Globus pallidus (tissue), 1 donor: Measurements from ENCODE around the gene TMEM82.

Experiments used
- DNase-seq: peaks from one replicate; pipeline ENCODE4 v3.0.0-alpha.2; 2015; ENCODE audit warnings: low spot score

TMEM82 gene

DNA sequence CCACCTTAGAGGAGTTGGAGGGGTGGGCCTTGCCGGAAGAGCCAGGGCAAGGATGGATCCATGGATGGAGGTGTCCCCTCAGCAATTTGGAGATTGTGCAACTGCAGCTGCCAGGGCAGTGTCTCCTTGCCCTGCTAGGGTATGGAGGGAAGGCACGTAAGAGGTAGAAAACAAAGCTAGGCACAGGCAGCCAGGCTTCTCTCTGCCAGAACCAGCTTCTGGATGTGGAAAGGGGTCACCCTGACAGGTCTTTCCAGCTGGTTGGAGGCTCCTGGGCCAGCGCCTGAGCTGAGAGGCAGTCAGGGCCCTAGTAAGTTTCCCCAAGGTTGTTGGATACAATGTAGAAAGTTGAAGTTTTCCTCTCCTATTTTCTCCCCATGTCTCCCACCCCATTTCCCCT lies 21.4 kb upstream of the TMEM82 start:
- DNase-seq, result no peak

DNA sequence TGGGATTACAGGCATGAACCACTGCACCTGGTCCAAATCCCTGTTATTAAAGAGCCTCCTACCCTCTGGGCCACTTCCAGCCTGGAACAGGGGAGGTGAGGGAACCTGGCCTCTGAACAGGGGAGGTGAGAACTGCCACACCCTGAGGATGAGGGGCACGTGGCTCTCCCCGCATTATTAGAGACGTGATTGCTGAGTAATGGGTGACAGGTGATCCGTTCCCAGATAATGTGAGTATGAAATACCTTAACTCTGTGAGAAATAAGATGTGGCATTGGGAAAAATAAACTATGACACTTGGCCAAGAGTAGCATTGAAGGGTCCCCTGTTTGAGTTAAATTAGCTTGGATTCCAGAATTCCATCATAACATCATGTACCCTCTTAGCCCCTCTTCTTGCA lies 19.9 kb upstream of the TMEM82 start:
- no peak for DNase-seq

DNA sequence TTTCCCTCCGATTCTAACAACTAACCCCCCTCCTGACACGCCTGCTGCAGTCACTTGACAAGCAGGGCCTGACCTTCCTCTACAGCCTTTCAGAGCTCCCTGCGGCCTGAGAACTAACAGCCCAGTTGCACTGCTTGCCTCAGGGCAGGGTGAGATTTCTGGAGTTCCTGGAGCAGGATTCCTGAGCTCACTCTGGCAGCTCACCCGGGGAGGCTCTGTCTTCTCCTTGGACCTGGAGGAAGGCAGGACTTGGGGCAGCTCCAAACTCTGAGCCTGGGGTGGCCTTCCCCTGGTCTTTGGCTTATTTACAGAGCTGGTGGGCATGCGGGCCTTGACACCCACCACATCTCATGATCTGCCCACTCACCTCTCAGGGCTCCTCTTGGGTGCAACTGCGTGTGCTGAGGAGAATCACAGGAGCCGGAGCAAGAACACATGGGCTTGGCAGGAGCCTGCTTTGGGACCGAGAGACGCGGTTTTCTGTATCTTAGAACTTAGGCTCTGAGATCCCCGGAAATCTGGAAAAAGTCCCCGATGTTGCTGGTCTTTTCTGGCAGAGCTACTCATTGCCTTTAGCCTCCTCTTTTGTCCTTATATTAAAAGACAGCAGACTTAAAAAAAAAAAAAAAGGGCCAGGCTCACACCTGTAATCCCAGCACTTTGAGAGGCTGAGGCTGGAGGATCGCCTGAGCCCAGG lies 19.3 kb upstream of the TMEM82 start:
- no peak for DNase-seq

DNA sequence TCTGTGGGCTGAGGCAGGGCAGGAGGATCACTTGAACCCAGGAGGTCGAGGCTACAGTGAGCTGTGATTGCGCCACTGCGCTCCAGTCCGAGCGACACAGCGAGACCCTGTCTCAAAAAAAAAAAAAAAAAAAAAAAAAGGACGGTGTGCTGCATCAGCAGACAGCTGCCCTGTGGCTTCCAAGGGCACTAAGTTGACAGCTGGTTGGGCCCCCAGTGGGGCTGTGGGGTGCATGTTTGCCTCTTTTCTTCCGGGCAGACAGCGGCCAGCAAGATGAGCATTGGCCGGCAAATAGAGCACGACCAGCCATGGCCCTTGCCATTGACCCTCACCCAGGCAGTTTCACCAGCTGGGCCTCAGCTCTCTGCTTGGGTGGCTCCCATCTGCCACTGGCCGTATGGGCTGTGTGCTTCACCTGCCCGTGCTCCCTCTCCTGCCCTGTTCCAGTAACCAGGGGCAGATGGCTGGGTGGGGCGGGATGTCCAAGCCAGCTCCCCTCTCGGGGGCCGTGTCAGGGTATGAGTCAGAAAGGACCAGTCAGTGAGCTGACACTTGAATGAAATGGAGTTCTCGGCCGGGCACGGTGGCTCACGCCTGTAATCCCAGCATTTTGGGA lies 18.6 kb upstream of the TMEM82 start:
- DNase-seq, result no peak

- DNase-seq, result no peak
Observed at GRCh38 chr1:15724949-15725880, 17.1 kb upstream of the TMEM82 start.

- DNase-seq, result no peak
Observed at GRCh38 chr1:15726508-15726907, 15.8 kb upstream of the TMEM82 start.

- no peak for DNase-seq
Observed at GRCh38 chr1:15727021-15727420, 15.3 kb upstream of the TMEM82 start.

GRCh38 chr1:15727424-15727823 lies 14.9 kb upstream of the TMEM82 start:
- no peak for DNase-seq

GRCh38 chr1:15727866-15728534 lies 14.3 kb upstream of the TMEM82 start:
- no peak for DNase-seq

- DNase-seq, result no peak
Observed at GRCh38 chr1:15728937-15729657, 13.2 kb upstream of the TMEM82 start.

DNA sequence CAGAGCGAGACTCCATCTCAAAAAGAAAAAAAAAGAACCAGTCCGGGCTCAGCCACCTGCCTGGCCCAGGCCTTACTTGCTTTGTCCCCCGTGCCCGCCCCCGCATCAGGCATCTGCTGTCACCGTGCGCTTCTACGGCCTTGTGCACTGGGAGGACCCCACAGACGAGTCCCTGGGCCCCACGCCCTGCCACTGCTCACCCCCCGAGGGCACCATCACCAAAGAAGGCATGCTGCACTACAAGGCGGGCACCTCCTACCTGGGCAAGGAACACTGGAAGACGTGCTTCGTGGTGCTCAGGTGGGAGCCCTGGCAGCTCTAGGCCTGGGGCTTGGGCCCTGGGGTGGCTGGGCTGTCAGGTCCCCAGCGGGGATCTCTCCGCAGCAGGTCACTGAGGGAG lies 11.9 kb upstream of the TMEM82 start:
- no peak for DNase-seq

DNA sequence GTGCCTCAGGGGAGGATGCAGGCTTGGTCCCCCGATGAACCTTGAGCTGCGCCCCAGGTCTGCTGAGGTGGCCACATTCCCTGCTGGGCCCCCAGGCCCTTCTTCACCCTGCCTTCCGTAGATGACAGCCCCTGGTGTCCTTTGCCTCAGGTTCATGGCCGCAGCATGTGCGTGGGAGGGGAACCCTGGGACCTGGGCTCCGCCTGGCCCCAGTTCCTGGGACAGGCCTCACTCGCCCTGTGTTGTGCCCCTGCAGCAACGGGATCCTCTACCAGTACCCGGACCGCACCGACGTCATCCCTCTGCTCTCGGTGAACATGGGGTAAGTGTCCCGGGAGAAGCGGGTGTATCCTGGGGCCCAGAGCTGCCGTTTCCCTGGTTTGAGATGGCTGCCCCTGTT lies 11.4 kb upstream of the TMEM82 start:
- DNase-seq, result no peak

DNA sequence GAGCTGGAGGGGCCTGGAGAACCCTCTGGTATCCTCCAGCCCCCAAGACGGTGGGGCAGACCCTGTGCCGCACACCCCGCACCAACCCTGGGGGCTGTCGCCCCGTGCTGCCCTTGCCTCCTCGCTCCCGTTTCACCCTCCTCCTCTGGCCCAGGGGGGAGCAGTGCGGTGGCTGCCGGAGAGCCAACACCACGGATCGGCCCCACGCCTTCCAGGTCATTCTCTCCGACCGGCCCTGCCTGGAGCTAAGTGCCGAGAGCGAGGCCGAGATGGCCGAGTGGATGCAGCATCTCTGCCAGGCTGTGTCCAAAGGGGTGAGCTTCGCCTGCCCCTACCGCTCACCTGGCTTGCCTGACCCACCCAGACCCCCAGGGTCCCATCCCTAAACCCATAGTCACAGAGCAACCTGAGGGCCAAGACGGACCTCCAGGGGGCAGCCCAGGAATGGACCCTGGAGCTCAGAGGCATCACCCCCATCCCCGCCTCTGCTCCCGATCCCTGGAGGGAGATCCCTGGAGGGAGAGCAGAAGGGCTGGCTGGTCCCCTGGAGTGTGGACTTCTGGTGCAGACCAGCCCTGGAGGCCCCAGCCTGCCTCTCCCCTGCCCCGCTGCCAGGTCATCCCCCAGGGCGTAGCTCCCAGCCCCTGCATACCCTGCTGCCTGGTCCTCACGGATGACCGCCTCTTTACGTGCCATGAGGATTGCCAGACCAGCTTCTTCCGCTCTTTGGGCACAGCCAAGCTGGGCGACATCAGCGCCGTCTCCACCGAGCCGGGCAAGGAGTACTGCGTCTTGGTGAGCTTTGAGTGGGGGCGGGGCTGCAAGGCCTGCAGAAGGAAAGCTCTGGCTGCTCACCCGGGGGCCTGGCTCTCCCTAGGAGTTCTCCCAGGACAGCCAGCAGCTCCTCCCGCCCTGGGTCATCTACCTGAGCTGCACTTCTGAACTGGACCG lies 10.3 kb upstream of the TMEM82 start:
- DNase-seq, result no peak

- DNase-seq, result no peak
Observed at GRCh38 chr1:15732686-15733081, 9.6 kb upstream of the TMEM82 start.

- no peak for DNase-seq
Observed at GRCh38 chr1:15733218-15733725, 9.0 kb upstream of the TMEM82 start.

DNA sequence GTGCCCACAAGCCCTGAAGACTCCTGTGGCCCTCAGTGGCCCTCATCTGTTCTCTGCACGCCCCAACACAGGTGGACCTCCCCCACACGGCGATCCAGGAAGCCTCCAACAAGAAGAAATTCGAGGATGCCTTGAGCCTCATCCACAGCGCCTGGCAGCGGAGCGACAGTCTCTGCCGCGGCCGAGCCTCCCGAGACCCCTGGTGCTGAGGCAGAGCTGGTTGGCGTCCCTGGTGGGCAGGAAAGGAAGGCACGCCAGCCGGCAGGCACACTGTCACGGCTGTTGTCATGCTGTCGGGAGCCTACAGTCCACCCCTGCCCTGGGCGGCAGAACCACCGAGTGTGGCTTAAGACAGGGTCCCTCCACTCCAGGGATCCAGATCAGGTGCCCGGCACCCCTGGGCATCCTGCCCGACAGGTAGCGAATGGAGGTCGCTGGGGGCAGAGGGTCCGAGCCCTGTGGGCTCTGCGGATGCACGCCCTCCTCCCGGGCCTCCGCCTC lies 8.5 kb upstream of the TMEM82 start:
- no peak for DNase-seq

- DNase-seq, result no peak
Observed at GRCh38 chr1:15734296-15734695, 8.0 kb upstream of the TMEM82 start.

GRCh38 chr1:15734901-15735300 lies 7.4 kb upstream of the TMEM82 start:
- no peak for DNase-seq

GRCh38 chr1:15735304-15736037 lies 6.8 kb upstream of the TMEM82 start:
- no peak for DNase-seq
